KMS-11 (cell line): Measurements from ENCODE around the gene ATF3.
"Not testable (repeated sequence)": the region's sequence is repeated elsewhere in the genome, so short reads cannot be mapped to it uniquely, and the experiment has no call there.

ENCODE experiments used
- H2AFZ ChIP-seq: fragments of 200-600 bp; sonication (generic); 2 replicates; pipeline ENCODE4 v1.6.1; 2016; ENCODE audit warnings: antibody characterized with exemption, mixed run types, low read depth
- H3K27ac ChIP-seq: fragments of 200-600 bp; sonication (generic); 2 replicates; pipeline ENCODE4 v1.6.1; 2016; ENCODE audit warnings: mild to moderate bottlenecking, mixed run types
- H3K27me3 ChIP-seq: fragments of 200-600 bp; sonication (generic); 2 replicates; pipeline ENCODE4 v1.6.1; 2017; ENCODE audit warnings: mild to moderate bottlenecking, low read depth, mixed run types, moderate library complexity; ENCODE audit not compliant: insufficient read depth
- H3K36me3 ChIP-seq: fragments of 200-600 bp; sonication (generic); 2 replicates; pipeline ENCODE4 v1.6.1; 2017; ENCODE audit warnings: mild to moderate bottlenecking, mixed run types; ENCODE audit not compliant: insufficient read depth
- H3K4me1 ChIP-seq: fragments of 200-600 bp; sonication (generic); 2 replicates; pipeline ENCODE4 v1.6.1; 2016; ENCODE audit warnings: mild to moderate bottlenecking, low read depth, mixed run types; ENCODE audit not compliant: poor library complexity, severe bottlenecking
- H3K4me2 ChIP-seq: fragments of 200-600 bp; sonication (generic); 2 replicates; pipeline ENCODE4 v1.7.0; 2016; ENCODE audit warnings: mild to moderate bottlenecking, mixed run types
- H3K4me3 ChIP-seq: fragments of 200-600 bp; sonication (generic); IDR thresholded peaks from 2 replicates; pipeline ENCODE4 v1.6.1; 2017; ENCODE audit warnings: low read depth, low read length, mixed read lengths; ENCODE audit not compliant: insufficient read depth
- H3K79me2 ChIP-seq: fragments of 200-600 bp; sonication (generic); 2 replicates; pipeline ENCODE4 v1.6.1; 2016; ENCODE audit warnings: low read depth, mixed run types; ENCODE audit not compliant: insufficient read depth
- H3K9ac ChIP-seq: fragments of 200-600 bp; sonication (generic); 2 replicates; pipeline ENCODE4 v1.6.1; 2016; ENCODE audit warnings: mild to moderate bottlenecking, mixed run types
- H4K20me1 ChIP-seq: fragments of 200-600 bp; sonication (generic); 2 replicates; pipeline ENCODE4 v1.6.1; 2016; ENCODE audit warnings: mild to moderate bottlenecking, mixed run types; ENCODE audit not compliant: insufficient read depth
- CTCF ChIP-seq: fragments of 200-600 bp; sonication (generic); conservative IDR thresholded peaks from 2 replicates; pipeline ENCODE4 v1.6.1; 2017; ENCODE audit warnings: low read depth, mild to moderate bottlenecking, antibody characterized with exemption, low read length, moderate library complexity, mixed read lengths

ATF3 gene

GRCh38 chr1:212656730-212657129 lies 48.2 kb downstream of the ATF3 start:
- H4K20me1 ChIP-seq: no peaks in the 10 kb centered on the region
- H3K27me3 ChIP-seq: no peaks in the 10 kb centered on the region
- H3K79me2 ChIP-seq: no peaks in the 10 kb centered on the region
- peak overlapping the region; percentile 85 for H3K27ac ChIP-seq
- H2AFZ ChIP-seq: peak overlapping the region; percentile 55
- H3K4me3 ChIP-seq: peak overlapping the region; percentile 78
- H3K4me1 ChIP-seq: peaks cover 40% of the 10 kb centered on the region
- no peak for TF ChIP-seq CTCF
- H3K4me2 ChIP-seq: peak overlapping the region; percentile 88
- no peaks in the 10 kb centered on the region for H3K36me3 ChIP-seq
- peak overlapping the region; percentile 30; the same call in 1 of the 2 replicates for H3K9ac ChIP-seq

- H2AFZ ChIP-seq, H3K36me3 ChIP-seq, H3K27ac ChIP-seq, H3K4me3 ChIP-seq, H3K4me2 ChIP-seq, H4K20me1 ChIP-seq, H3K9ac ChIP-seq, H3K27me3 ChIP-seq, H3K79me2 ChIP-seq: not testable (repeated sequence)
- peaks cover 40% of the 10 kb centered on the region for H3K4me1 ChIP-seq
Observed at GRCh38 chr1:212658250-212658649, 49.7 kb downstream of the ATF3 start.

DNA sequence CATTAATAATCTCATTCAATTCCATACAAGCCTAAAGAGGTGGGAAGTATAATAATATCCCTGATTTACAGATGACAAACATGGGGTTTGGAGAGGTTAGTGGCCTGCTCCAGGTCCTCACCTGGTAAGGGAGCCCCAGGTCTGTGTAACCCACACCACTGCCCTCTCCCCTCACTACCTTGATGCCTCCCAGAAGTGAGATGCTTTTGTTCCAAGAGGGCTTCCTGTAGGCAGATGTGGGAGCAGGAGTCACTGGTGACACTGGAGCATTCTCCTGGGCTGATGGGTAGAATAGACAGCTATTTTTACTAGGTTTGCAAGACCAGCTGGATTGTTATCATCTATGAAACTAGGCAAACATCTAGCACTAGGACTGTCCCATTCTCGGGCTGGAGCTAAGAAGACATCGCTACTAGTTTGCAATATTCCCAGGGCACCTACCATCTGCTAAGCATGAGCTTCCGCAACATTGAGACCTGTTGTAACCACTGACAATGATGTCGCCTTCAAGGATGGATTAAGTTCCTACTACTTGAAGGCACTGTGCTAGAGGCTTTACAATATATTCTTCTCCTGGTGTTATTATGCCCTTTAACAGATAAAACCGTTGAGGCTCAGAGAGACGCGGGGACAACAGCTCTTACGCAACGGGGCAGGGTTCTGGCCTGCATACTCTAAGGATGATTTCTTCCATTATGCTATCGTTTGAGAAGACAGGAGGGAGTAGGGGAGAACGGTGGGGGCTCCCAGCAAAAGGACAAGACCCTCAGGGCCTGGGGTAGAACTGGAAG lies 56.0 kb downstream of the ATF3 start:
- no peaks in the 10 kb centered on the region for H3K36me3 ChIP-seq
- no peaks in the 10 kb centered on the region for H3K79me2 ChIP-seq
- H3K27me3 ChIP-seq: no peaks in the 10 kb centered on the region
- H3K27ac ChIP-seq: no peak overlapping the region
- no peaks in the 10 kb centered on the region for H4K20me1 ChIP-seq
- H3K9ac ChIP-seq: no peak overlapping the region
- H3K4me2 ChIP-seq: peak overlapping the region; percentile 32; the same call in 1 of the 2 replicates
- H3K4me1 ChIP-seq: peaks cover 11% of the 10 kb centered on the region
- no peak for TF ChIP-seq CTCF
- H2AFZ ChIP-seq: peak overlapping the region; percentile 88
- H3K4me3 ChIP-seq: no peak overlapping the region

DNA sequence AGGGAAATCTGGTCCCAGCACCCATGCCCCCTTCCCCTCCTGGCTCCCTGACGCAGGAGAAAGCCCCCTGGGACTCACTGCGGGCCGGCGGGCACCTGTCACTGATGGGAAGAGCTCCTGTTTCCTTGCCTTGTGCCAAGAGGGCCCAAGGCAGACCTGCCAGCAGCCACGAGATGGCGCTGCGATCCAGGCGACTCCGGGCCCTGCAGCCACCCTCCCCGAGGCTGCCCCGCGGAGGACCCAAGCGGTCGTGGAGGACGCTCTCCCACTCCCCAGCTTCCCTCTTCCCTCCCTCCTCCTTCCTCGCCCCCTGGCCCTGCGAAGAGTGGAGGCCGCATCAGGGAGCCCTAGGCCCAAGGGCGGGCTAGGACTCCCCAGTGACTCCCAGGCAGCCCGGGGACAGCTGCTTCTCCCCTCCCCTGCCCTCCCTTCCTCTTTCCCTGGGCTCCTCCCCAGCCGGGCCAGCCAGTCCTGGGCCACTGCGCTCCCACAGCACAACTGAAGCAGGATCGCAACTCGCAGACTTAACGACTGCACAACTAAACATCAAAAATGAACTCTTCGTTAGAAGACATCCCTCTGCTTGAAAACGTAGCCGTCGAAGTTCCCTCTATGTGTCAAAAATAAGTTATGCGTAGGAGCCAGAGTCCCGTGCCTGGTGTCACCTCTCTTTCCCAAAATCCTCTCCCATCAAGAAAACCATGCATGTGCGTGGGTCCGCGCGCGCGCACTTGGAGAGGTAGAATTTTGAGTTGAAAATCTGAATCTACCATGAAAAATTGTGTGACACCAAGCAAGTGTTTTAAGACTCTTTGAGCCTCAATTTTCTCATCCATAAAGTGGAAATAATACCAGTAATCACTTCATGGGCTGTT lies 56.9 kb downstream of the ATF3 start:
- peaks cover 11% of the 10 kb centered on the region for H3K4me1 ChIP-seq
- peak overlapping the region; percentile 32 for H3K4me2 ChIP-seq
- peak overlapping the region; percentile 52; the same call in 1 of the 2 replicates for H3K9ac ChIP-seq
- H3K79me2 ChIP-seq: no peaks in the 10 kb centered on the region
- peak overlapping the region; percentile 88 for H2AFZ ChIP-seq
- no peaks in the 10 kb centered on the region for H3K27me3 ChIP-seq
- peak overlapping the region; percentile 92 for H3K4me3 ChIP-seq
- no peaks in the 10 kb centered on the region for H4K20me1 ChIP-seq
- H3K27ac ChIP-seq: no peak overlapping the region
- peak; percentile 89 for TF ChIP-seq CTCF
- no peaks in the 10 kb centered on the region for H3K36me3 ChIP-seq
